ENCODE data around the gene NAV2. TPM values are rescaled to one million over a fixed set of nuclear protein-coding genes. Genes with fewer than 3 reads are reported as not detected.
A peak's percentile ranks its signal among the peaks of the same experiment; 100 is the strongest.

NAV2 gene
- total RNA-seq, 1 donor from 2014 or later: 31.4 TPM

DNA sequence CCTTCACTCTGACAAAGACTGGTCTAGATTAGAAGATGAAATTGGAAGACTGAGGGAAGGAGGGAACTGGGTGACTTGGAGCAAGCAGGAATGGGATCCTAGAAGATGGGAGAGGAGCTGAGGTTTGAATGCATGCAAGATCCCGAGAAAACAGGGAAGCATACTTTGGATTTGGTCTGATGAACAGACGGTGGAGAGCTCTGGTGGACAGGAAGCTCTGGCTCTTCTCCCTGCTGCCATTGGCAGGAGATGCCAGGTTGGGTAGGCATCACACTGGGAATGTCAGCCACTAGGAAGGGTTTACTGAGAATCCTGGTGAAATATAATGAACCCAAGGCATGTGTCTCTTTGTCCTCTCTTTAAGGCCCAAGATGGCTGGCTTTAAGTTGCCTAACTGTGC is 16.5 kb downstream of the NAV2 start:
- TF ChIP-seq, protein P1, sequence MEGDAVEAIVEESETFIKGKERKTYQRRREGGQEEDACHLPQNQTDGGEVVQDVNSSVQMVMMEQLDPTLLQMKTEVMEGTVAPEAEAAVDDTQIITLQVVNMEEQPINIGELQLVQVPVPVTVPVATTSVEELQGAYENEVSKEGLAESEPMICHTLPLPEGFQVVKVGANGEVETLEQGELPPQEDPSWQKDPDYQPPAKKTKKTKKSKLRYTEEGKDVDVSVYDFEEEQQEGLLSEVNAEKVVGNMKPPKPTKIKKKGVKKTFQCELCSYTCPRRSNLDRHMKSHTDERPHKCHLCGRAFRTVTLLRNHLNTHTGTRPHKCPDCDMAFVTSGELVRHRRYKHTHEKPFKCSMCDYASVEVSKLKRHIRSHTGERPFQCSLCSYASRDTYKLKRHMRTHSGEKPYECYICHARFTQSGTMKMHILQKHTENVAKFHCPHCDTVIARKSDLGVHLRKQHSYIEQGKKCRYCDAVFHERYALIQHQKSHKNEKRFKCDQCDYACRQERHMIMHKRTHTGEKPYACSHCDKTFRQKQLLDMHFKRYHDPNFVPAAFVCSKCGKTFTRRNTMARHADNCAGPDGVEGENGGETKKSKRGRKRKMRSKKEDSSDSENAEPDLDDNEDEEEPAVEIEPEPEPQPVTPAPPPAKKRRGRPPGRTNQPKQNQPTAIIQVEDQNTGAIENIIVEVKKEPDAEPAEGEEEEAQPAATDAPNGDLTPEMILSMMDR (IDR thresholded peaks at IDR 0.05): no peak
- H3K36me3 Mint-ChIP-seq (ENCODE audit: unreplicated experiment): peaks cover 4% of the 10 kb centered on the region
- DNase-seq (ENCODE audit: extremely low spot score, unreplicated experiment): no peak
- no peak overlapping the region for H3K27ac Mint-ChIP-seq (ENCODE audit: unreplicated experiment)
- H3K4me1 Mint-ChIP-seq (ENCODE audit: unreplicated experiment): peaks cover 8% of the 10 kb centered on the region
- H3K27me3 Mint-ChIP-seq (ENCODE audit: unreplicated experiment): no peaks in the 10 kb centered on the region
- H3K4me3 Mint-ChIP-seq (ENCODE audit: unreplicated experiment): no peak overlapping the region
- no peaks in the 10 kb centered on the region for H3K9me3 Mint-ChIP-seq (ENCODE audit: unreplicated experiment)

DNA sequence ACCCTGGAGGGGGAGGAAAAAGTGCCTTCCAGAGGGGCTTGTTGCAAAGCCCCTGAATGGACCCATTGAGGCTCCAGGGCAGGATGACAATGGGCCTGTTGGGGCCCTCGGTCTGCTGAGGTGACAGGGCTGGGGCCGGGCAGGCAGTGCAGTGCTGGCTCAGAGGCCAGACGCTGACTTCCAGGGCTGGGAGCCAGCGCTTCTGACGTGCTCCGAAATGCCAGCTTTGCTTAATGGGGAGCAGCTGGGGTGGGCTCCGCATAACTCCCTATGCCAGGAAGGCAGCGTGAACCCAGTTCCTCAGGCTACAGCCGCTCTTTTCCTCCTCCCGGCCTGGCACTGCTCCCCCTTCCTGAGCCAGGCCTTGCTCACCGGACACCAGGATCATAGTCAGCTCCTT is 17.7 kb downstream of the NAV2 start:
- H3K27me3 Mint-ChIP-seq (ENCODE audit: unreplicated experiment): no peaks in the 10 kb centered on the region
- no peaks in the 10 kb centered on the region for H3K9me3 Mint-ChIP-seq (ENCODE audit: unreplicated experiment)
- H3K4me1 Mint-ChIP-seq (ENCODE audit: unreplicated experiment): peaks cover 11% of the 10 kb centered on the region
- H3K4me3 Mint-ChIP-seq (ENCODE audit: unreplicated experiment): no peak overlapping the region
- TF ChIP-seq, protein P1 (IDR thresholded peaks at IDR 0.05): no peak
- H3K27ac Mint-ChIP-seq (ENCODE audit: unreplicated experiment): no peak overlapping the region
- DNase-seq (ENCODE audit: extremely low spot score, unreplicated experiment): no peak
- H3K36me3 Mint-ChIP-seq (ENCODE audit: unreplicated experiment): peaks cover 4% of the 10 kb centered on the region

DNA sequence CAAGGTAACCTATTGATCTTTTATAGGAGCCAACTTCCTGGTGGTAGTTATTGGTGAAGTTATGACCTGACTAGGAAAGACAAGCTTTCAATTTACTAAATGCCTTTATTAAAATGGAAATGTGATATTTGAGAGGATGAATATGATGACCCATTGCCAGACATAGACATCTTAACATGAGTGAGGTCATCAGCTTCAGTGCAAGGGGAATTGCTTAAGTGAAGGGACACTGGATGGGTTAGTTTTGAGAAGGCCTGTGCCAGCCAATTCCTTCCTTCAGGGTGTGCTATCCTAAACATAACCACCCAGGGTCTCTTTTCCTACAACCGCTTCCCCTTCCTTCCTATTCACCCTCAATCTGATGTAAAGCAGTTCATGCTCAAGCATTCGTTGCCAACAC is 21.5 kb downstream of the NAV2 start:
- Mint-ChIP-seq H3K4me1 (ENCODE audit: unreplicated experiment) (peaks cover 19% of the 10 kb centered on the region), H3K27me3 (ENCODE audit: unreplicated experiment) (no peaks in the 10 kb centered on the region), H3K9me3 (ENCODE audit: unreplicated experiment) (no peaks in the 10 kb centered on the region), H3K27ac (ENCODE audit: unreplicated experiment) (no peak overlapping the region), H3K36me3 (ENCODE audit: unreplicated experiment) (no peaks in the 10 kb centered on the region), H3K4me3 (ENCODE audit: unreplicated experiment) (no peak overlapping the region)
- no peak for DNase-seq (ENCODE audit: extremely low spot score, unreplicated experiment)
- TF ChIP-seq, protein P1 (IDR thresholded peaks at IDR 0.05): no peak

- TF ChIP-seq, protein P1 (IDR thresholded peaks at IDR 0.05): peak; percentile 42
- no peak for DNase-seq (ENCODE audit: extremely low spot score, unreplicated experiment)
- Mint-ChIP-seq H3K9me3 (ENCODE audit: unreplicated experiment) (no peaks in the 10 kb centered on the region), H3K4me1 (ENCODE audit: unreplicated experiment) (peaks cover 25% of the 10 kb centered on the region), H3K4me3 (ENCODE audit: unreplicated experiment) (no peak overlapping the region), H3K27me3 (ENCODE audit: unreplicated experiment) (no peaks in the 10 kb centered on the region), H3K36me3 (ENCODE audit: unreplicated experiment) (no peaks in the 10 kb centered on the region), H3K27ac (ENCODE audit: unreplicated experiment) (peak overlapping the region; percentile 63)
These were observed 22.7 kb downstream of the NAV2 start for GRCh38 chr11:19735157-19735908.

DNA sequence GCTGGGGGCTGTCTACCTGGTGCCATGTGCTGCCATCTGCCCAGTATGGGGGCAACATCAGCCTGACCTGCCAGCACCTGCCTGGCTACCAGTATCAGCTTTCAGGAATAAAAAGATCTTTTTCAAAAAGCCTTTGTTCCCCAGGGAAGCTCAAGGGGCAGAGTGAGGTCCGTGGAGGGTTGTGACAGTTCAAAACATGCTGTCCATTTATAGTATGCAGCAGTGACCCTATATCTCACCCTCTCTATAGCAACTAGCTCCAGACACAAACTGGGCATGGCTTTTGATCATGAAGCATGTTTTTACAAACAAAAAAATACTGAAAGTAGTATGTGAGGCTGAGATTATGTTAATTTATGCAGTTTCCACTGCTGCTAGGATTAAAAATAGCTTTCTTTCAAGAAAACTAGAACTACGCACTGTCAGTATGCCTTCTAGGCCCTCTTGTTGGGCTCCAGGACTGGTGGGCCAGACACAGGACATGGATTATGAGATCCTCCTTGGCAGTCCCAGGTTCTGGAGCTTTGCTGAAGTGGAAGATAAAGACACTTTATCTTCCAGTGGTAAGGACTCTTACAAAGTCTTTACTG is 23.4 kb downstream of the NAV2 start:
- H3K9me3 Mint-ChIP-seq (ENCODE audit: unreplicated experiment): no peaks in the 10 kb centered on the region
- peak overlapping the region; percentile 63 for H3K27ac Mint-ChIP-seq (ENCODE audit: unreplicated experiment)
- no peaks in the 10 kb centered on the region for H3K27me3 Mint-ChIP-seq (ENCODE audit: unreplicated experiment)
- H3K36me3 Mint-ChIP-seq (ENCODE audit: unreplicated experiment): no peaks in the 10 kb centered on the region
- TF ChIP-seq, protein P1 (IDR thresholded peaks at IDR 0.05): no peak
- H3K4me1 Mint-ChIP-seq (ENCODE audit: unreplicated experiment): peaks cover 25% of the 10 kb centered on the region
- DNase-seq (ENCODE audit: extremely low spot score, unreplicated experiment): no peak
- H3K4me3 Mint-ChIP-seq (ENCODE audit: unreplicated experiment): no peak overlapping the region

All from osteocyte (in vitro differentiated cells).